Hematopoietic multipotent progenitor cell treated with erythropoietin and hydrocortisone succinate and interleukin-3 and kit ligand, for 8 days (in vitro differentiated cells): ENCODE results near the gene MAML2.
A peak's percentile ranks its signal among the peaks of the same experiment; 100 is the strongest.

Source experiments
- DNase-seq: peaks from one replicate; pipeline ENCODE4 v3.0.0-alpha.2; 2015

MAML2 gene

DNA sequence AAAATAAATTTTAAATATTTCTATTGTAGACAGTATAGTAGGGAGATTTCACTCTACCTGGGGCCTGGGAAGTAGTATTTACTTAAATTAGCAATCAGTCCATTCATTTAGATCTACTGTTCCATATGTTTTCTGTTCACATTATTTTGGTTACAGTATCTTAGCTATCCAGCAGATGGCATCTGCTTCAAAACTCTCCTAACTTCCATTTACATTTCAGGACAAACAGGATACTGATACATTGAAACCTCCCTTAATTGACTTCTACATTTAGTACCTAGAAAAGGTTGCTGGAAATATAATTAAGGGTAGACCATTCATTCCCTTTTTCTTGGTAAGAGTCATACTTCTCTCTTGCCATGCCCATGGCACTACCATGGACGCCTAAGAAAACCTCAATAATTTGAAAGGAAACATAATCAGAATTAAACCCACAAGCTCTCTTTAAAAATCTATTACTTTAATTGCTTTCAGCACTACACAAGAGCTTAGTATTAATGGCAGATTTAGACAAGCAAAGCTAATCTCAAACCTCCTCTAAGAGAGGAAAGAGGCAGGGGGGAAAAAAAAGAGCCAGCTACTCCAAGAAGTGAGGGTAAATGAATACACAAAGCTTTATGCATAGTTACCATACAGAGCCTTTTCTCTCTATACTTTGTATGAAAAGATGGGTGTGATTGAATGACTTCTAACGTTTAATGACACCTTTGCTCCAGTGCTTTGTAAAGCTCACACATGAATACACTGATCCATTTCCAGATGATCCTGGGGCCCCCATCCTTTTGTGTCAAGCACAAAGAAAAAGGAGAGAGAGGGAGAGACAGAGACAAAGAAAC is 287.9 kb downstream of the MAML2 start:
- peak; percentile 37 for DNase-seq

DNA sequence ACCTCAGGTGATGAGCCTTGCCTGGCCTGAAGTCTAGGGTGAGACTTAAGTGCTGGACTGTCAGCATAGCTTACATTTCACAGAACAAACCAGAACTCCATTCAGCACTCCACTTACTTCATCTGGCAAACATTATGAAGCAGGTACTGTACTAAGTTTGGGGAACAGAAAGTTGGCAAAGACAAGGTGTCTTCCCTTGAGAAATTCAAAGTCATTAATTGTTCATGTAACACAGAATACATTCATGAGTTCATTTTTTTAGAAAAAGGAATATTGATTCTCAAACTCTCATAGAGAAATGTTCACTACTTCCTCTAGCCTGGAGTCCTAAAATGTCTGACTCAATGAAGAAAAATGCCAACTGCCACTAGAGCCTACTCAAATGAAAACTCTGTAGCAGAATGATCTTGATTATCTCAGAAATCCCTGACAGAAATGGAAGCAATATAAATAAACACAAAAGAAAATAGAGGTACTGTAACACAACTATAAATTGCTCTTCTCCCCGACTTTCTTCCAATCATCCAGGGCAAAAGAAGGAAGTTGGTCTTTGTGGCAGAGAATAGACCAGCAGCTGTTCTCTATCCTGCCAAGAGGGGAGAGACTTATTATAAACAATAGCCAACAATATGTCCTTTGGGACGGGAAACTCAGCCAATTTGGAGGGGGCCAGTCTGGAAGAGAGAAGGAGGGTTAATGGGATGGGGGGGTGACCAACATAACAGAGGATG is 289.9 kb downstream of the MAML2 start:
- no peak for DNase-seq

DNA sequence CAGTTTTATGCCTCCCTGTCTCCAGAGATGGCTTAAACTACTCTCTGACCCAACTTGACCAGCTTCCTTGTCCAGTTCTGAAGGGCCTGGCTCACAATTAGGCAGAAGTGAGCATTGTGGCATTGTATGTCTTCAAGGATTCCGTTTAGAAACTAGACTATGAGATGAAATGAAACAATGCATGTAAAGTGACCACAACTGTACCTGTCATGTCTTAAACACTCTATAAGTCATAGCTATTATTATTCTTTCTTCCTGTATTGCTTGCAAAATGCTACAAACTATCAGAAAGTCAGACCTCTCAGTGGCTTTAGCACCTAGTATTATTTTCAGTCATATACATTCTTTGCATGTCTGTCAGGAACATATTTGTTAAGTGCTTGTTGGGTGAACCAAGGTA is 291.2 kb downstream of the MAML2 start:
- no peak for DNase-seq

DNA sequence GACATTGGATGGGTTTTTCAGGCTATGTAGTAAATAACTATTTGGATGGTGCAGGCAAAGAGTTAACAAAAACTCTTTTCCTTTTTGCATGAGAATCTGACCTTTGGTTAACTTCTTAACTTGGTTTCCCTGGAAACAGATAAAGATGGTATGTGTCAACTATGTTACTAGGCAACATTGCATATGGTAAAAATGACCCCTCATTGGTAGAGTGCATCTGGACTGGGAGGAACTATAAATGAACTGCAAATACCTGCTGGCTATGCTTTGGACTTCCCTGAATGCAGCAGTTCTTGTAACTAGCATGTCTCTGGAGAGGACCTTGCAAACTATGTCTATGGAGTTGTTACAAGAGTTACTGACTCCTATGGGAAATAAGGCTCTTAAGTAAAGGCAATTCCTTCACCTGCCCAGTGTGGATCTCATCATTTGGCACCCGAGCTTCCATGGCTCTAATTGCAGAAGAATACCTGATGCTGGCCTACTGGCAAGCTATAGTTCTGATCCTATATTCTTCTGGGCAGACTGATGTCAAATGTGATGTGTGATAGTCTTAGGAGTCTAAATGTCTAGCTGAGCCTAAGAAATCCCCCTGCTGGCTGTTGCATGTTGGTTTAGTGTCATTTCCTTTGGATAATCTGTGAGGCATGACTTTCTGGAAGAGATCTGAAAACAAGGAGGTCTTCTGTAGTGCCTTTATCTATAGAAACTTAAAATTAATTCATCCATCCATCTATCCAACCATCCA is 292.4 kb downstream of the MAML2 start:
- no peak for DNase-seq

DNA sequence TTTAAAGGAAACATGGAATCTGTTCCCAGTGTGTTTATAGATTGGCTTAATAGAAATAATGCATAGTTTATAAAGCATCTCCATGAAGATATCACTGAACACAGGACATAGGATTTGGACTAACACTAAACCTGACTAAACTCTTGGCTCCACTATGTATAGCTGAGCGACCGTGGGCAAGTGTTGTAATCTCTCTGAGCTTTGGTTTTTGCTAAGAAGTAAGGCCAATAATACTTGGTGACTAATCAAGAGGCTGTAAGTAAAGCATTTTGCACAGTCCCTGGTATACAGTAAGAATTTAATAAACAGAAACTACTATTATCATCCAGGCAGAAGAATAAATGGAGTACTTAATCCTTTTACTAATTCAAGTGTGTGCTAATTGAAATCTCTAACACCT is 293.6 kb downstream of the MAML2 start:
- no peak for DNase-seq

DNA sequence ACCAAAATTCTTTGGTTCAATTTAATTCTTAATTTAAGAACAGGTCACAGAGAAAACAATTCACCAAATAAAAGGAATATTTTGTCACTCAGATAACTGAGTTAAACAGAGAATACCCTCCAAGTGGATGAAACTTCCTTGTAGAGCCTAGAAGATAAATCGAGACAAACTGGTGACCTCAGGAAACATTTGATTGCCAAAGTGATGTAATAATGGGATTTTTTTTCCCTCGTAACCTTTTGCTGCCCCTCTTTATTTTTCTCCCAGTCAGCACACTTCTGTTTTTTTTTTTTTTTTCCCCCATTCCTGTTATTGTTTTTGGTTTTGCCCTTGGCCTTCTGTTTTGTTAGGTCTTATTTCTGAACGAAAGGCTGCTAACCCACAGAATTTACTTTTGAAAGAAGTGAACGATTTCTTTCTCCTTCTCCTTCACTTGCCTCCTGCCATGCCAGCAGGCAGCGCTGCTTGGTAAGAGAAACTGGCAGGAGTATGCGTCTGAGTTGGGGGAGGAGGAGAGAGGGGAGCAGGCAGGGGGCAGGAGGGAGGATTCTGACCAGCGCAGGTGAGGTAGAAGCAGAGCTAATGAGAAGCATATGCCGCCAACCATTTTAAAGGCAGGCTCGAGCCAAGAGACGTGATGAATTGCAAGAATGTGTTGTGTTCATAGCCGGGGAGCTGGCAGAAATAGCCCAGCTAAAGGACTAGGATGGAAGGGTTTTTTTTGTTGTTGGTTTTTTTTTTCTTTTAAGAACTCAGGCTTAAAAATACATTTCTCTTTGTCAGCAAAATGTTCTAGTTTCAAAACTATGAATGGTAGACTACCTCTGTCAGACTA is 297.2 kb downstream of the MAML2 start:
- DNase-seq, result no peak

DNA sequence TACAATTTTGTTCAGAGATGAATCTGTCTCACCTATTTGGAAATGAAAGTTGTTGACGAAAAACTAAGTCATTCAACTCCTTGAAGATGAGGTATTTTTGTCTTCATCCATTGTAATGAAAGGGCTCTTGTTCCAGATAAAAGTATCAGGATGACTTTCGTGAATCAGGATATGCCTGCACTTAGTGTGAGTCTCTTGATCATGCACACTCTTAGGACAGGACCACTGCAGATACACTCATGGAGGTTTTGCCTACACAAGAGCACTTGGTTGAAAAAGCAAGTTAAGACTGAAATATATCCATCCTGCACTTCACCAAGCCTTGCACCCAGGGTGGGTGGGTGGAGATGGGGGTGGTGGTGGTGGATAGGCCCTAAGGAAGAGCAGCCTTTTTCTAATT is 298.2 kb downstream of the MAML2 start:
- DNase-seq, result no peak

DNA sequence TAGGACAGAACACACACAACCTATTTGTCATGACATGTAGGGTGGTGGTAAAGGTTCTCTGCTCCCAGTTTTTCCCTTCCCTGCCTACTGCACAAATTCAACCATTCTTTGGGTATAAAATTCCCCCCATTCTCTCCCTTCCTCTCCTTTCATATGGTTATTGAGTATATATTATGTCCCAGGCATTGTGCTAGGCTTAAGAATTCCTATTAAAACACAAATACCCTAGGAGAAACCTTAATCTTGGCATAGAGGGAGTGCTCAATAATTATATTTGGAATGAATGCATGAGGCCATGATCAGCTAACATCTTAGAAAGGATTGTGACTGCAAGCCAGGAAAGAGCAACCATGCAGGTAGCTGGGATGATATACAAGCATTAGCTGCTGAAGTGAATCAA is 298.7 kb downstream of the MAML2 start:
- no peak for DNase-seq

DNA sequence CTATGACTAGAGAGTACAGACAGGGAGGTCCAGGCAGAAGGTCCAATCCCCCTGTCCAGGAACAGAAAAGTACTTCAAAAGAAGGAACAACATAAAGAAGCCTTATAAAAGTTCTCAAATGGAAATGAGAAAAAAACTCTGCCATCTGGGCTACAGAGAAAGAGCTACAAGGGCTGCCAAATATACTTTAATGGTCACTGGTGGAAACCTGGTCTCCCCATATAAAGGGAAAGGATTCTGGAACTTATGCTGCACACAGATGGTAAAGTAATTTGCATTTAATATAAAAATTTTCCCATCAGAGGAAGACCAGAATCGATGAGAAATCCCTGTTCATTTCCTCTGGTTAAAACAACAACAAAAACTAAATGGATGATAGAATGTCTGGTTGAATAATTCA is 299.7 kb downstream of the MAML2 start:
- DNase-seq, result no peak

DNA sequence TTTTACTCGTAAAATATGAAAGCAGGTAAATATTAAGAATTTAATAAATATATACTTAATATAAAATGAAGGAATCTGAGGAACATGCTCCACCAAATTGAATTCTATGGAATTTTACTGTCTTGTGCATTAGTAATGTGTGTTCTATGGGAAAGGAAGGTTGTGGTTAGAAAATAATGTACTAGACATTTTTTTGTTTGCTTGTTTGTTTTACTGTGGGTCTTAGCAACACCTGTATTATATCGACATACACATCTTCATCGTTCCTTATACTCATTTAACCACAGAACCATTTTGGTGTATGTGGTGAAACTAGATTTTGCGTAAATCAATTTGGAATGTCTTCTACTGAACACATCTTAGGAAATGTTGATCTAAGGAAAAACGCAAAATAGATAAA is 304.9 kb downstream of the MAML2 start:
- DNase-seq, result no peak

DNA sequence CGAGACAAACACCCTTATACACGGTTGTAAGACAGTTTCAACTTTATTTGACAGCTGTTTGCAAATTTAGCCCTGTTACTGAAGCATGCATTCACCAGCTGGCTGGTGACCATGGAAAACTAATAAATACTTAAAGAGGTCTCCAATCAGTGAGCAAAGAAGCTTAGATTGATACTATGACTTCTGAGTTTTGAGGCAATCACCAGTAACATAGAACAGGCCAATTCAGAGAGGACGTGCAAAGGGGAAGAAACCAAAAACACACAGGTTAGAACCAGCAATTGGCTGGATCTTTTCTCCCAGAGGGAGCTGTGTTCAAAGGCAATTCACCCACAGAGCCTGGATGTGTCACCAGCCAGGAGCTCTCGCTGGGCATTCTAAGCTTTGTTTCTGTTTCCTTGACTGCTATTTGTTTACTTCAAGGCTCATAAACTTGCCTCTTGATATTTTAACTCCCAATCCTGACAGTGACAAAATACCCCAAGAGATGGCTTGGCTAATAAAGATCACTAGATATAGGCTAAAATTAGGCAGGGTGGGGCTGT is 305.5 kb downstream of the MAML2 start:
- no peak for DNase-seq

DNA sequence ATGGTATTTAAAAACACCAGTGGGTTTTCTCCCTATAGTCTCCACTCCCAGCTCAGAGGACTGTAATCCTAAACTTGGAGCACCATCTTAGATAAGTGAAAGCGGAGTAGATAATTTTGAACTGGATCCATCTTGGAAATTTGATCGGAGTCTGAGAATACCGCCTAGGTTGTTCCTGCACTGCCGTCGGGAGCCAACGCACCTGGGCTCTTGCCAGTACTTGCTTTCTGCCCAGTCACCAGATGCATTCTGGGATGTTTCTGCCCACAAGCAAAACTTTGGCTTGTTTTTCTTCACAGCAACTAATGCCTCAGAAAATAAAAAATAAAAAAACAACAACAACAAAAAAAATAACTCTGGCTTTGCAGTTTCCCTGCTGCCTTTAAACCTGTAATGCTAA is 306.1 kb downstream of the MAML2 start:
- no peak for DNase-seq

DNA sequence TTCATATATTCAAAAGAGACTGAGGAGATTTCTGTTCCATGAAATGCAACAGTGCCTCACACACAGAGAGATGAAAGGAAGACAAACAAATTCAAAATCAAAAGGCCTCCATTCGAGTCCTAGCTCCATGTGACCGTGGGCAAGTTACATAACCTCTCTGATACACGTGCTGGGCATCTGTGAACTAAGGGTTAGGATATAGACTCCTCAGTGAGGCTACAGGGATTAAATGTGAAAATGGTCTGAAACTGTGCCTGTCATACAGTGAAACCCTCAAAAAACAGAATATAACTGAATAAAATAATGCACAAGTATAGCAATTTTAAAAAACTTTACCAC is 307.3 kb downstream of the MAML2 start:
- no peak for DNase-seq

DNA sequence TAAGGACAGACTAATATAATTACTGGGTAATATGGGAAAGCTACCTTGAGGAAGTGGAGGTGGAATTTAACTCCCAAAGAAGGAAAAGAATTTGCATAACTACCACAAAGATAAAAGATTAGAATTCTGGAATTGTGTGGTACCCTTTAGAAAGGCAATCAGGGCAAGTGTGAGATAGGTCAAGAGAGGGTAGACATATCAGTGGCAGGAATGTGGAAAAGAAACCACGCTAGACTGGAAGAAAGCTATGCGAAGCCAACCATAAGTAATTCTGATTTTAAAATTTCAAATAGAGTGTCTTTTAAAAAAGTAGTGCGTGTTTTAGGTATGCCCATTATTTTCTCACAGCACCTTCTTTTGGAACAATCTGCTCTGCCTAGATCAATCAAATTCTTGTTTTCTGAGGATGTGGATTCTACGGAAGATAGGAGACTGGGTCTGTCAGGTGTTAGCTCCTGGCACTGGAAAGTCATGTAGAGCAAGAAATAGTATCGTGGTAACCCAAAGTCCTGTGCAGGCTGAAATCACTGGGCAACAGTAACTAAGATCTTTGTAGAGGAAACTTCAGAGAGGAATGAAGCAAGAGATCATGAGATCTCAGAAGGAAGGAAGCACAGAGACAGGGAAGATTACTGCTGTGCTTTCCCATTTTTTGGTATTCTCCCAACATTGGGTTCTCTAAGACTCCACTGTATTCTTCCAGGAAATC is 307.8 kb downstream of the MAML2 start:
- no peak for DNase-seq

DNA sequence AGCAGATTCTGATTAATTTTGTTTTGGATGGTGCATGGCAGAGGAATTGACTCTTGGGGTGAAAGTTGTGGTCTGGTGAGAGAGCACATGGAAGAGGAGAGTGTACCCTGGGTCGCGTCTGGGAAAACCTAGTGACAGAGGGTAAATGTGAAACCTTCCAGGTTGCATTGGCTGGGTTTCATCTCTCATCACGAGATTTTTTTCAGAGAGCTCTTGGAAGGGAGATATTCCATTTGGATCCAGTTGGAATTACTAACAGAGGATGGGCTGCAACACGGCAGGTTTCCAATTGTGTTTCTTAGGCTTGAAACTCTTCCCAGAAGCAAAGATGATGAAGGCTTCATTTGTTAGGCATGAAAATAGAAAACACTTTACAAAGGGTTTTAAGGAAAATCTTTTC is 309.4 kb downstream of the MAML2 start:
- no peak for DNase-seq

DNA sequence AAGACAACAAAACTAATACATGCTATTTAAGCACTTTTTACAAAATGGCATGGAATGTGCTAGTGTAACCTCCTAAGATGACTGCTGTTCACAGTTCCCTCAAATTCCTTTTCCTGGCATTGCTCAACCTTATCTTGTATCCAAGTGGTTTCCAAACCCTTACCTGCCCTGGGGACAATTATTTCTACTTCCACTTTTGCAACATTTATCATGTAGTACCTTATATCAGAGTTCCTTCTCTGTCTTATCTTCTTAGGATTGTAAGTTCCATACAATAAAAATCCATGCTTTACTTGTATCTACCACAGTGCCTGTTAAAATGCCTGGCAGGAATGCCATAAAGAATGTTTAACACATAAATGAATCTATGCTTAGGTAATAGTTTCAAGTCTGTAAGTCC is 309.9 kb downstream of the MAML2 start:
- no peak for DNase-seq

DNA sequence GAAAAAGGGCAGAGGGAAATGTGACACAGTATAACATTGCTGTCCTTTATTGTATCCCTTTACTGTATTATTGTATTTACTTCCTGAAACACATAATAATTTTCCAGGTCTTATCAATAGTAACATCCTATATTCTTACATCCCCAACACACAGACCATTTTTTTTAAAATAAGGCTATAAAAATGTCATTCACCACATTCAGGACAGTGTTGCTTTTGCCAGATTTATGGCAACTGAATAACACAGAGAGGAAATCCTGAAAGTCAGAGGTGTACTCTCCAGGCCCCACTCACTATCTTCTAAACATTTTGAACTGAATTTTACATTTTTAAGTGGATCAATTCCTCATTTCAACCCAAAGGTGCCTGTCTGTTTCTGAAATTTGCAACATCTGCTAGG is 314.2 kb downstream of the MAML2 start:
- no peak for DNase-seq

DNA sequence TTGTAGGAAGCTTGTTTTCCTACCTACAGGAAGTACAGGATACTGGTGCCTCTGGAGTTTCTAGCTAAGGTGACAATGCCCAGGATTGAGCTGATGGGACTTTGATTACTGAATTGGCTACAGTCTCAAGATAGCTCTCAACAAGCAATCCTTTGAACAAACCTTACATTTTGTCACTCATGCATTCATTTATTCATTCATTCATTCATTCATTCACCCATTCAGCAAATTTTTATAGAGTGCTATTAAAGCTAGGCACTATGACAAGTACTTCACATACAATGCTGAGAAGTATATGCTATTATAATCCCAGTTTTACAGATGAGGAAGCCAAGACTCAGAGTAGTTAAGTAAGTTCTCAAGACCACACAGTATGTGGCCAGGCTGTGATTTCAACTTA is 316.0 kb downstream of the MAML2 start:
- no peak for DNase-seq

DNA sequence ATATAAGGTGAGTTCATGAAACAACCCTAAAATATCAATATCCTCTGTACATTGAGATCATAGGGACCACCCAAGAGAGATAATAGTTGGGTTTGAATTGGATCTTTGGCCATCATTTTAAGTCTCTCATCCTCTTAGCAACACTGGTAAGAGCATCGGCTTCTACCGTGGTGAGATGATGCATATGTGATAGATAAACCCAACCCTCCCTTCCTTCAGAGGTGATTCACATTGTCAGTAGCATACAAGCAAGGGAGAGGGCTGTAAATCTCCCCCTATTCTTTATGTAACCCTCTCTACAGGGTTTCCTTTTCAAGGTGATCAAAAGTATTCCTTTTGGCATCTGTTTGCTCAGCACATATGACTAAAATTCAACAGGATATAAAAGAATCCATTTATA is 316.7 kb downstream of the MAML2 start:
- DNase-seq, result no peak

DNA sequence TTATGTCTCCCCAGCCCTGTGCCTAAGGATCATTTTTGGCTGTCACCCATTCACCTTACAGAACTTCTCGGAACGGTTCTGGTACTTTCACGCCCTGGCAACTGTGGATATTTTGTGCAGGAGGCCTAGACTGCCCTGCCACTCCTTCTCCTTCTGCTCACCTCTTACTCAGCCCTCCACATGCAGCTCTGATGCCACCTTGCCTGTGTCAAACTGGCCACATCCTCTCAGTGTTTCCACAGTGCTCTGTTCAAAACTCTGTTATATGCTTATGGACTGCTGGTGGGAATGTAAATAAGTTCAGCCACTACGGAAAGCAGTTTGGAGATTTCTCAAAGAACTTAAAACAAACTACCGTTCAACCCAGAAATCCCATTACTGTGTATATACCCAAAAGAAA is 318.3 kb downstream of the MAML2 start:
- DNase-seq, result no peak

DNA sequence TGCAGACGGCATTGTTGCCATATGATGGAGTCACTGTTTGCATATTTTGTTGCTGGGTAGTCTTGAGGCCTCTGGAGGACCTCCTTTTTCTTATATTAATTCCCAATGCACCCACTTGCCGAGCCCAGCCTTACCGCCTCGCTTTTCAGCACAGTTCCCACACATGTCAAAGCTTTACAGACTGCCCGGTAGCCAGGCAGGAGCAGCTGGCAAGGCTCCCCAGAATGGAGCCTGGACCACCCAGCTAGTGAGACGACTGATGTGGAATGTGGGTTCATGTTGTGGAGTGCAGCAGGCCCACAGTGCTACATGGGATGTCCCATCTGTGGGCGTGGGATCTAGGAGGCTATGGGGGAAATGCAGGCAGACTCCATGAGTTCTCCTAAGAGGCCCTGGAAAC is 319.7 kb downstream of the MAML2 start:
- no peak for DNase-seq
